Smooth muscle cell (in vitro differentiated cells): ENCODE measurements around the gene NOB1. TPM values are rescaled to one million over a fixed set of nuclear protein-coding genes. Genes with fewer than 3 reads are reported as not detected.

Experiments
- DNase-seq: peaks from one replicate; lab custom pipeline; 2025; ENCODE audit not compliant: unreplicated experiment; lab: John Stamatoyannopoulos, UW
- H2AFZ ChIP-seq: fragments of 200-600 bp; sonication (generic); 2 replicates; pipeline ENCODE4 v1.6.0; 2016; ENCODE audit warnings: antibody characterized with exemption, low read depth, mild to moderate bottlenecking
- H3F3A ChIP-seq: fragments of 200-600 bp; sonication (generic); 2 replicates; pipeline ENCODE4 v1.6.0; 2017; ENCODE audit warnings: antibody characterized with exemption, low read depth
- H3K27ac ChIP-seq: fragments of 200-600 bp; sonication (generic); 2 replicates; pipeline ENCODE4 v1.5.1; 2016; ENCODE audit warnings: low read depth, mild to moderate bottlenecking
- H3K27me3 ChIP-seq: fragments of 200-600 bp; sonication (generic); 2 replicates; pipeline ENCODE4 v1.6.1; 2016; ENCODE audit warnings: low read depth, mild to moderate bottlenecking
- H3K36me3 ChIP-seq: fragments of 200-600 bp; sonication (generic); 2 replicates; pipeline ENCODE4 v1.5.1; 2016; ENCODE audit warnings: low read depth
- H3K4me1 ChIP-seq: fragments of 200-600 bp; sonication (generic); 2 replicates; pipeline ENCODE4 v1.5.1; 2016; ENCODE audit warnings: low read depth
- H3K4me2 ChIP-seq: fragments of 200-600 bp; sonication (generic); 2 replicates; pipeline ENCODE4 v1.6.0; 2016; ENCODE audit warnings: mild to moderate bottlenecking
- H3K4me3 ChIP-seq: fragments of 200-600 bp; sonication (generic); 2 replicates; pipeline ENCODE4 v1.5.1; 2016; ENCODE audit warnings: mild to moderate bottlenecking
- H3K79me2 ChIP-seq: fragments of 200-600 bp; sonication (generic); 2 replicates; pipeline ENCODE4 v1.6.0; 2016; ENCODE audit warnings: low read depth, mild to moderate bottlenecking
- H3K9ac ChIP-seq: fragments of 200-600 bp; sonication (generic); 2 replicates; pipeline ENCODE4 v1.6.0; 2016; ENCODE audit warnings: low read depth
- H3K9me3 ChIP-seq: fragments of 200-600 bp; sonication (generic); replicated peaks from 2 replicates; pipeline ENCODE4 v1.5.1; 2016; ENCODE audit warnings: low read depth
- H4K20me1 ChIP-seq: fragments of 200-600 bp; sonication (generic); 2 replicates; pipeline ENCODE4 v1.6.0; 2016; ENCODE audit warnings: low read depth
- WGBS: methylation state at CpG from one replicate; pipeline ENCODE4 v1.1.7; 2016; ENCODE audit warnings: low lambda C conversion rate; 5-methylcytosine and 5-hydroxymethylcytosine counted together
- polyA plus RNA-seq: library from polyadenylated mRNA; unstranded; fragments of >200 nt; fragmentation: Nextera tagmentation; extraction: Ambion mirVana; gene quantifications from 2 replicates; pipeline ENCODE4 v1.2.1, GENCODE V29; 2016
- total RNA-seq: library from RNA; depleted of rRNA; stranded (reverse); fragments of >200 nt; gene quantifications from 2 replicates; pipeline ENCODE4 v1.2.3, GENCODE V29; 2014
- TF ChIP-seq, protein P1 (sequence below): fragments of 200-600 bp; sonication (generic); IDR thresholded peaks from 2 replicates; pipeline ENCODE4 v1.5.1; 2017; ENCODE audit warnings: borderline replicate concordance, mild to moderate bottlenecking, antibody characterized with exemption; ENCODE audit not compliant: insufficient read depth, poor library complexity, severe bottlenecking

NOB1 gene
- total and polyA plus RNA-seq, 2 experiments from 2014 or later, result 20.6 to 24.2 TPM

DNA sequence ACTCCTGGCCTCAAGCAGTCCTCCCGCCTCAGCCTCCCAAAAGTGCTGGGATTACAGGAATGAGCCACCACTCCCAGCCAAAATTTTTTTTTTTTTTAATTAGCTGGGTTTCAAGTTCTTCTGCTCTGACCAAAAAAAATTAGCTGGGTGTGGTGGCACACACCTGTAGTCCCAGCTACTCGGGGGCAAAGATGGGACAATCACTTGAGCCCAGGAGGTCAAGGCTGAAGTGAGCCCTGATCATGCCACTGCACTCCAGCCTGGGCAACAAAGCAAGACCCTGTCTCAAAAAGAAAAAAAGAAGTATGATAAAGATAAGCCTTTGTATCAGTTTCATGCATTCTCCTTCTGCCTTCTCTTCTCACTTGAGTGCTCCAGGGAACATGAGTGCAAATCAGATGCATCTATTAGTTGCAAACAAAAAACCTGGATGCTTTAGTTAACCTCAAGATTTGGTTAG, 30.3 kb downstream of the NOB1 start:
- no peaks in the 10 kb centered on the region for H3K9me3 ChIP-seq
- H3K4me3 ChIP-seq, result peak overlapping the region; percentile 62
- H3K27ac ChIP-seq, result peak overlapping the region; percentile 88
- H3K79me2 ChIP-seq, result peaks cover 33% of the 10 kb centered on the region
- WGBS, result 100% methylated on average over 2 of the region's 2 CpGs
- no peak overlapping the region for H2AFZ ChIP-seq
- no peak overlapping the region for H3K9ac ChIP-seq
- TF ChIP-seq, protein P1, sequence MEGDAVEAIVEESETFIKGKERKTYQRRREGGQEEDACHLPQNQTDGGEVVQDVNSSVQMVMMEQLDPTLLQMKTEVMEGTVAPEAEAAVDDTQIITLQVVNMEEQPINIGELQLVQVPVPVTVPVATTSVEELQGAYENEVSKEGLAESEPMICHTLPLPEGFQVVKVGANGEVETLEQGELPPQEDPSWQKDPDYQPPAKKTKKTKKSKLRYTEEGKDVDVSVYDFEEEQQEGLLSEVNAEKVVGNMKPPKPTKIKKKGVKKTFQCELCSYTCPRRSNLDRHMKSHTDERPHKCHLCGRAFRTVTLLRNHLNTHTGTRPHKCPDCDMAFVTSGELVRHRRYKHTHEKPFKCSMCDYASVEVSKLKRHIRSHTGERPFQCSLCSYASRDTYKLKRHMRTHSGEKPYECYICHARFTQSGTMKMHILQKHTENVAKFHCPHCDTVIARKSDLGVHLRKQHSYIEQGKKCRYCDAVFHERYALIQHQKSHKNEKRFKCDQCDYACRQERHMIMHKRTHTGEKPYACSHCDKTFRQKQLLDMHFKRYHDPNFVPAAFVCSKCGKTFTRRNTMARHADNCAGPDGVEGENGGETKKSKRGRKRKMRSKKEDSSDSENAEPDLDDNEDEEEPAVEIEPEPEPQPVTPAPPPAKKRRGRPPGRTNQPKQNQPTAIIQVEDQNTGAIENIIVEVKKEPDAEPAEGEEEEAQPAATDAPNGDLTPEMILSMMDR, result no peak
- H3F3A ChIP-seq, result no peaks in the 10 kb centered on the region
- no peaks in the 10 kb centered on the region for H4K20me1 ChIP-seq
- DNase-seq, result no peak
- peak overlapping the region; percentile 86 for H3K4me2 ChIP-seq
- H3K36me3 ChIP-seq, result no peaks in the 10 kb centered on the region
- no peaks in the 10 kb centered on the region for H3K27me3 ChIP-seq
- peaks cover 10% of the 10 kb centered on the region for H3K4me1 ChIP-seq

DNA sequence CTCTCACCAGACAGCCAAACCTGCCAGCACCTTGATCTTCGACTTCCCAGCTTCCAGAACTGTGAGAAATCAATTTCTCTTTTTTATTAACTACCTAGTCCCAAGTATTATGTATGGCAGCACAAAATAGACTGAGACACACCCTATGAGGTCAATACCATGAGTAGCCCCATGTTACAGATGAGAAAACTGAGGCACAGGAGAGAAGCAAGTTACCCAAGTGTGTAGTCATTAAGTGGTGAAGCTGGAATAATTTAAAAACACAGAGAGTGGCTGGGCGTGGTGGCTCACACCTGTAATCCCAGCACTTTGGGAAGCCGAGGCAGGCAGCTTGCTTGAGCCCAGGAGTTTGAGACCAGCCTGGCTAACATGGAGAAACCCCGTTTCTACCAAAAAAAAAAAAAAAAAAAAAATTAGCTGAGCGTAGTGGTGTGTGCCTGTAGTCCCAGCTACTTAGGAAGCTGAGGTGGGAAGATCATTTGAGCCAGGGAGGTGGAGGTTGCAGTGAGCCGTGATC, 33.2 kb downstream of the NOB1 start:
- no peak overlapping the region for H3K27ac ChIP-seq
- peaks cover 33% of the 10 kb centered on the region for H3K79me2 ChIP-seq
- no peaks in the 10 kb centered on the region for H3F3A ChIP-seq
- H2AFZ ChIP-seq, result no peak overlapping the region
- no peak overlapping the region for H3K9ac ChIP-seq
- no peak for DNase-seq
- no peaks in the 10 kb centered on the region for H3K36me3 ChIP-seq
- TF ChIP-seq, protein P1, result no peak
- no peaks in the 10 kb centered on the region for H3K27me3 ChIP-seq
- H3K4me3 ChIP-seq, result no peak overlapping the region
- 100% methylated on average over 6 of the region's 6 CpGs for WGBS
- no peaks in the 10 kb centered on the region for H4K20me1 ChIP-seq
- H3K4me2 ChIP-seq, result no peak overlapping the region
- H3K9me3 ChIP-seq, result no peaks in the 10 kb centered on the region
- H3K4me1 ChIP-seq, result no peaks in the 10 kb centered on the region

DNA sequence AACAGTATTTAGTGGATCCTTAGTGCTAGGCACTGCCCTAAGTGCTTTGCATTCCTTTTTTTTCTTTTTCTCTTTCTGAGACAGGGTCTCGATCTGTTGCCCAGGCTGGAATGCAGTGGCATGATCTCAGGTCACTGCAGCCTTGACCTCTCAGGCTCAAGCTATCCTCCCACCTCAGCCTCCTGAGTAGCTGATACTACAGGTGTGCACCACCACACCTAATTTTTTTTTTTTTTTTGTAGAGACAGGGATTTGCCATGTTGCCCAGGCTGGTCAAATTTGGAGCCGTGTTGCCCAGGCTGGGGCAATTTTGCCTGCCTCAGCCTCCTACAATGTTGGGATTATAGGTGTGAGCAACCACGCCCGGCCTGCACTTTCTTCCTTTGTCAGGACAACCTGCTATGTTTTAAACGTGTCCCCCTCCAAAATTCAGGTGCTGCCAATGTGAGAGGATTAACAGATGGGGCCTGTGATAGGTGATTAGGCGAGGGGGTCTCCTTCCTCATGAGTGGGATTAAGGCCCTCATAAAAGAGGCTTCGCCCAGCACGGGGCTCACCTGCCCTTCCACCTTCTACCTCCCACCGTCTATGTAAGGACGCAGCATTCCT, 33.8 kb downstream of the NOB1 start:
- H3K4me1 ChIP-seq, result no peaks in the 10 kb centered on the region
- H3K27me3 ChIP-seq, result no peaks in the 10 kb centered on the region
- H3K9ac ChIP-seq, result no peak overlapping the region
- no peaks in the 10 kb centered on the region for H3F3A ChIP-seq
- no peak overlapping the region for H3K4me2 ChIP-seq
- peaks cover 33% of the 10 kb centered on the region for H3K79me2 ChIP-seq
- TF ChIP-seq, protein P1, result no peak
- H3K27ac ChIP-seq, result no peak overlapping the region
- WGBS, result 94% methylated on average over 10 of the region's 10 CpGs
- no peak overlapping the region for H2AFZ ChIP-seq
- no peaks in the 10 kb centered on the region for H3K36me3 ChIP-seq
- DNase-seq, result no peak
- no peaks in the 10 kb centered on the region for H3K9me3 ChIP-seq
- no peaks in the 10 kb centered on the region for H4K20me1 ChIP-seq
- no peak overlapping the region for H3K4me3 ChIP-seq

DNA sequence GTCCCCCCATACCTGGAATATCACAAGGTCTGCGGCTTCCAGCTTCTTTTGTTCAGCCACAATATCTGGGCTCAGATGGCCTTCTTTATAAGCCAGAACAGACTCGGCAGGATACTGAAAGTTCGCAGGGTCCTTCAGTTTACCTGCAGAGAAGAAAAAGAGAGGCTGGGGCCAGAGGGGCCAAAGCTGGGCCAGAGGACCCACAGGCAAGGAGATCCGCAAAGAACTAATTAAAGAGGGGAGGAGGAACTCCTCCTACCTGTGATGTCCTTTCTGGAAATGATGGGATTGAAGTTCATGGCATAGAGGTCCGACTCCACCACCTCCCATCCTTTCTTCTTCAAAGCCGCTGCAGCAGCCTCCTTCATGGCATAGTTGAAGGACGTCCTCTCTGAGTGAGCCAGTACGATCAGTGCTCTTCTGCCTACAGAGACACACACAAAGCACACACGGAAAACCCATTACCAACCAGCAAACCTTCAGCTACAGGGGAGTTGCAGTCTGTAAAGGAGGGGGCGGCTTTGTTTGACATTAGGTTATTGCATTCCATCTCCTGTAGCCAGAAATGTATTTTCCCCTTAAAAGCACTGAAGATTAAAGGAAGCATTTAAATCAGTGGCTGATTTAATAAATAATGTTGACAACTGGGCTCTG, 36.5 kb downstream of the NOB1 start:
- peaks cover 26% of the 10 kb centered on the region for H3K79me2 ChIP-seq
- no peak overlapping the region for H3K27ac ChIP-seq
- H3K27me3 ChIP-seq, result no peaks in the 10 kb centered on the region
- TF ChIP-seq, protein P1, result no peak
- H3F3A ChIP-seq, result peaks cover 2% of the 10 kb centered on the region
- 87% methylated on average over 10 of the region's 10 CpGs for WGBS
- no peak overlapping the region for H3K4me3 ChIP-seq
- no peak overlapping the region for H3K4me2 ChIP-seq
- no peak overlapping the region for H2AFZ ChIP-seq
- H3K4me1 ChIP-seq, result no peaks in the 10 kb centered on the region
- H3K9ac ChIP-seq, result no peak overlapping the region
- no peaks in the 10 kb centered on the region for H4K20me1 ChIP-seq
- no peak for DNase-seq
- no peaks in the 10 kb centered on the region for H3K9me3 ChIP-seq
- no peaks in the 10 kb centered on the region for H3K36me3 ChIP-seq
